Activated gamma-delta T cell (primary cell): ENCODE data around the gene NAV1.

Experiments
- DNase-seq: peaks from one replicate; lab custom pipeline; 2025; lab: John Stamatoyannopoulos, UW

NAV1 gene

GRCh38 chr1:201586806-201587205 is 47.9 kb downstream of the NAV1 start:
- no peak for DNase-seq

DNA sequence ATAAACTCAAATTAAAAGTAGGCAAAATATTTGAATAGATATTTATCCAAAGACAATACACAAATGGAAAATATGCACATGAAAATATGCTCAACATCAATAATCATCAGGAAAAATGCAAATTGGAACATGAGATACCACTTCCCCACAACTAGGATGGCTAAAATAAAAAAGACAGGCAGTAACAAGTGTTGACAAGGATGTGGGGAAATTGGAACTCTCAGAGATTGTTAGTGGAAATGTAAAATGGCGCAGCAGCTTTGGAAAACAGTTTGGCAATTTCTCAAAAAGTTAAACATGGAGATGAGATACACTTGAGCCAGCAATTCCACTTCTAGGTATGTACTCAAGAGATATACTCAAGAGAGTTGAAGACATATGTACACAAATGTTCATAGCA is 48.8 kb downstream of the NAV1 start:
- no peak for DNase-seq
